GM18511 (cell line): ENCODE results near the gene MIPEP.
"Not testable (repeated sequence)": the region's sequence is repeated elsewhere in the genome, so short reads cannot be mapped to it uniquely, and the experiment has no call there.

Experiments used
- ATAC-seq: cut with Tn5 transposase; IDR thresholded peaks from one replicate; pipeline ENCODE4 v1.9.1; 2021; ENCODE audit warnings: mild to moderate bottlenecking, moderate library complexity; ENCODE audit not compliant: unreplicated experiment

MIPEP gene

DNA sequence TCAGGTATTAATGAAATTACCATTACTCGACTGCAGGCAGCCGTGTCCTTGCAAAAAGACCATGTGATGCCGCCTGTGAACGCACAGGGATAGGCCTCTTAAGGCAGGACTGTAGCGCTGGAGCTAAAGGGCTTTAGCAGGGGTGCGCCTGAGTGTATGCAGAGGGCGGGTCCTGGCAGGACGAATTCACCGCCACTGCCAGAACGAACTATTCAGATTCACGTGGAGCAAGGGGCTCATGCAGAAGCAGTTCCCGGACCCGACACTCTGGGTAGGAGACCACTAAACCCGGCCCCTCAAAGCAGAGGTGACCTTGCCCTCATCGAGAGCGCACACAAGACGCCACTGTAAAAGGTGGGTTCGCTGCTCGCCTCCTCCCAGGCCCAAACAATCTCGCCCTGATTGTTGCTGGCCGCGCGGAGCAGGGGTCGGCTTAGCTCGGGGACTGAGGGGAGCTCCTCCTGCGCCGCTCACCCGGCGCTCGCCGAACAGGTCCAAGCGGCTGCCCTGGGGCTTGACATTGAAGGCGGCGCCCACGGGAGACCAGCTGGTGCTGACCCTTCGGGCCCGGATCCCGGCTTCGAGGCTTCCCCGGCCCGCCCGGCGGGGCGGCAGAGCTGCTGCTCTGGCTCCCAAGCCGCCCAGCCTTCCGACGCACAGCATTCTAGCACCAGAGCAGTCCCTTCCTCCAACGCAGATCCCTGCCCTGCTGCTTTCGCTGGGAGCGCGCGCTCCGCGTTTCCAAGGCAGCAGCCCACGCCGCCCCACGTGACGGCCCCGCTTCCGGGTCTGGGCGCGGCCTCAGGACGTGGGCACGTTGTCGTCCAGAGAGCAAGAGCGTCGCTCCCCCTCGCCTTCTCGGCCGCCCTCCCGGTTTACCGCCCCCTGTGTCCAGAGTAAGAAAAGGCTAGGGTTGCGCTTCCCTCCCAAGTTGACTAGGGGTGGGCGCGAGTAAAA is at the start of gene MIPEP:
Gene MIPEP, minus strand, starts transcription at position 743 of the 957 bp plus-strand sequence. Its CDS starts 80 bp downstream, at position 663.
- peak; percentile 94 for ATAC-seq

DNA sequence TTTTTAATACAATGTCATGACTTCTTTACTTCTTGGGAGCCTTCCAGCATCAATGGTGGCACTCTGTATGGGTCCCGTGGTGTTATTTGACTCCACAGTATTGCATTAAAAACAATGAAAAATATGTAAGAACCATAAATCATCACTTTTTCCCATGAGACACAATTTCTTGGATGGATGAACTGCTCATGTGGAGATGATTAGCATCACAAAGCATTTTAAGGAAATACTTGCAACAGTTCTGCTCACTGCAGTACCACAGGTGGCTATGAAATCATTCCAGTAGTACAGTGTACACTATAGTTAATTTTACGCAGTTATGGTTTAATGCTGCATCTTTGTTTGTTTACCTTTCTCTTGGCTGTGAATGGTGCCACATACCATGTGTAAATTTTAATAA is 45.3 kb upstream of the MIPEP start:
- ATAC-seq, result no peak

DNA sequence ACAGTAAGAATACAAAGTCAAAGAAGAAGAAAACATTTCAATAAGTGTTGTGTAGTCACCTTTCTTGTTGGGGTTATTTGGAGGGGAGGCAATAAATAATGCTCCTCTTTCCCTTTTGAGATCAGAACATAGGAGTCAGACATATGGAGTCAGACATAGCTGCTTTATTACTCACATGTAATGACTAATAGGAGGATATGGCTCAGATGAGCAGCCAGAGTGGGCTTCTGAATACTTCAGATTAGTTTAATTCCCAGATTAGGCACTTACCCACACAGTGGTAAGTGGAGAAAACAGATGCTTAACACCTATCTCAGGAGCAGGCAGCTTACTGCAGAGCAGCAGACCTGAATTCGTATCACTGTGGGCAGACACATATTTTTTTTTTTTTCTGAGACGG is 39.8 kb upstream of the MIPEP start:
- no peak for ATAC-seq

DNA sequence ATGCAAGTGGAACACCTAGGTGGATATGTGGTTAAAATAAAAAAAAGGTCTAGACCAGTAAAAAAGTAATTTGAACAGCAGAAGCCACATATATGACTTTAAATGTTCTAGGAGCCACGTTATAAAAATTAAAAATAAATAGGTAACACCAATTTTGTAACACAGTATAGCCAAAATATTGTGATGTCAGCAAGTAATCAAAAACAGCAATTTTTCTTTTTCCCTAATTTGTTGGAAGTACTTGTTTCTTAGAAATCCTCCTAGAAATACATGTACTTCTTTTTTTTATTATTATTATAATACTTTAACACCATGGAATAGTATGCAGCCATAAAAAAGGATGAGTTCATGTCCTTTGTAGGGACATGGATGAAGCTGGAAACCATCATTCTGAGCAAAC is 33.8 kb upstream of the MIPEP start:
- ATAC-seq, result no peak

DNA sequence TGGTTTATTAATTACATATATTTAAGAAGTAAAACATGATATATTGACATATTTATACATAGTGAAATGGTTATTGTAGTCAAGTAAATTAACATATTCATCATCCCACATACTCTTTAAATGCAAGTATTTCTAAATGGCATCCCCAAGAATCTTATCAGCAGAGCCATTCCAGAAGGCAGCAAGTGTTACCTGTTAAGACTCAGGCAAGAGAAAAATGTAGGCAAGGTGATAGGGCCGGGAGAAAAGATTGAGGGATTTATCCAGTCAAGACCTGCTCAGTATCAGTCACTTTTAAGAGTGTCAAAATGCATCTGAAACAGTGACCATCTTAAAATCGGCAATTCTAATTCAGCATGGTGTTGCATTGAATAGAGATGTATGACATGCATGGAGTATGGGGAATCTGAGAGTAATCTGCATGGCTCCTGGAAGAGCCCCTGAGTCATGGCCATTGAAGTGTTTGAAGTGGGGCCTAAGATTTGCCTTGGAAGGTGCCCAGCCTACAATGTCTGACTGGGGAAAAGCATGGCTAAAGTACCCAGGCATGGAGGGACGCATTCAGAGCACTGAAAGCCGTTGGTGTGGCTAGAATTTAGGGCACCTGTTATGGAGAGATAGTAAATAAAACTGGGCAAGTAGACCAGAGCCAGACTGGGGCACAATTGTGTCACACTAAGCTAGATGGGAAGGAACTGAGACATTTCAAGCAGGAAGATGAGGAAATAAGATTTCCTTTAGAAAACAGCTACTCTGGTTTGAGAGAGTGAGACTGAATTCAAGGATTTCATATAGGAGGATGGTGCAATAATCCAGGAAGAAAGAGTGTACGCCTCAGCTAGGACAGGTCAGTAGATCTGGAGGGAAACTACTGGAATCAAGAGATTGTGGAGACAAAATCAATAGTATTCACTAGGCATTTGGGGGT is 33.1 kb upstream of the MIPEP start:
- no peak for ATAC-seq

DNA sequence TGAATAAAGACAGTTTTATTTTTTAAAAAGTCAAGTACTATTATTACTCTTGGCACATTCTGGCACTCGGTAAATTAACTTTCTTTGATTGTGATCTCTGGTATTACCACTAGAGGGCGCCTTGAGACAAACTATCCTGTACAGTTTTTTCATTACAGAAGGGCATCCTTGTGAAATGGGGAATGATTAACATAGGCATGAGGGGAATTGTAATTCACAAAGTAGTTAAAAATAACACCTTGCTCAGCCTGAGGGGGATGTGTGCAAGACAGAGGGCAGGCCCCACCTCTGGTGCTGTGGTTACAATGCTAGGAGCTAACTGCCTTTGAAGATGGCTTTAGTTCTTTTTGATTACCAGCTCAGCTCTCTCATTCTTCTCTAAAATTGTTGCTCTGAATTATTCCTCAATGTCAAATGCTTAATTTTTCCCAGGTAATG is 32.3 kb upstream of the MIPEP start:
- ATAC-seq, result no peak

DNA sequence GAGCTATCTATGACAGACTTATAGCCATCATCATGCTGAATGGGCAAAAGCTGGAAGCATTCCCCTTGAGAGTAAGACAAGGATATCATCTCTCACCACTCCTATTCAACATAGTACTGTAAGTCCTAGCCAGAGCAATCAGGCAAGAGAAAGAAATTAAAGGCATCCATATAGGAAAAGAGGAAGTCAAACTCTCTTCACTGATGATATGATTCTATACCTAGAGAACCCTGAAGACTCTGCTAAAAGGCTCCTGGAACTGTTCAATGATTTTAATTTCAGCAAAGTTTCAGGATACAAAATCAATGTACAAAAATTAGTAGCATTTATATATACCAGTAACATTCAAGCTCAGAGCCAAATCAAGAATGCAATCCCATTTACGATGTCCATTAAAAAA is 29.8 kb upstream of the MIPEP start:
- no peak for ATAC-seq

DNA sequence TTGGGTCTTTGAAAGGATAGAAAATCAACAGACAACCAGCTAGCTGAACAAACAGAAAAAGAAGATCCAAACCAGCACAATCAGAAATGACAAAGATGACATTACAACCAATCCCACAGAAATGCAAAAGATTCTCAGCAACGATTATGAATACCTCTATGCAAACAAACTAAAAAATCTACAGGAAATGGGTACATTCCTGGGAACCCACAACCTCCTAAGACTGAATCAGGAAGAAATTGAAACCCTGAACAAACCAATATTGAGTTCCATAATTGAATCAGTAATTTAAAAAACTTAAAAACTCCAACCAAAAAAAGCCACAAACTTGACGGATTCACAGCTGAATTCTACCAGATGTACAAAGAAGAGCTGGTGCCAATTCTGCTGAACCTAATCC is 29.0 kb upstream of the MIPEP start:
- no peak for ATAC-seq

DNA sequence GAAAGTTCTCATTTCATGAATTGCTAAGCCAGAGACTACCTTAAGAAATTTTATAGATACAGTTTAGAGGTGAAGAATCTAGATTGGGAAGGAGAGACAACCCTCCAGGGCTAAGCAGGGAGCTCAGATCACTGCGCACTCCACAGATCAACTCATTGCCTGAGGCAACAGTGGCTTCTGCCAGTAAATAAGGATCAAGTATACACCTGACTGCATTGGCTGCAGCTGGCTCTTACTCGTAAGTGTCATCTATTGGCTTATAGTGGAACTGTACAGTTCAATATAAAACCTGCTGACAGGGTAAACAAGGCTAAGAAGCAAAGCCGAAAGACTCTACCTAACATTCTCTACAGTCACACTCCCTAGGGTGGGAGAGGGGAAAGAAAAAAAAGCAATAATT is 26.1 kb upstream of the MIPEP start:
- ATAC-seq, result no peak

DNA sequence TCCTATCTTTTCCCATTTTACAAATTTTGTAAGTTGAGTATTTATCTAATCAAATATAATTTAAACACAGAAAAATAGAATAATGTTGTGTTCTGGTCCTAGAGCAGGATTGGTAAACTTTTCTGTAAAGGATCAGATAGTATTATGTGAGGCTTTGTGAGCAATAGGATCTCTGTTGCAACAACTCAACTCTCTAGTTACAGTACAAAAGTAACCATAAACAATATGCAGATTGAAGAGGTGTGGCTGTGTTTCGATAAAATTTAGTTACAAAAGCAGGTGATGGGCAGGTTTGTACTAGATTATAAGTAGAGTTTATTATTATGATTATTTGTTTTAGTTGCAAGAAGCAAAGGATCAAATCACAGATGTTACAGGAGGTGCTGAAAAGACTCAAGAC is 23.3 kb upstream of the MIPEP start:
- ATAC-seq, result no peak

DNA sequence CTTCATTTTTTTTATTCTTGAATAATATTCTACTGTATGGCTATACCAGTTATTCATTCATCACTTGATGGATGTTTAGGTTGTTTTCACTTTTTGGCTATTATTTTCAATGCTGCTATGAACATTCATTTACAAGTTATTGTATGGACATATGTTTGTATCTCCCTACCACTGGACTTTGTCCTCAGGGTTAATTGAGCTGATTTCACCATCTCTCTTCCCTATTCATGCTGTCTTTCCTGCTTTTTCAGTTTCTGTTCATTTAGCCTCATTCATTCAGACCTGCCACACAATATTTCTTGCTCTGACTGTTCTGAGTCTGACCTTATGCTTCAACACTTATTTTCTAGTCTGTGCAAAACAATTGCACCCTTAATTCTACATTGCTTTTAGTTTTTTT is 20.4 kb upstream of the MIPEP start:
- ATAC-seq, result no peak

DNA sequence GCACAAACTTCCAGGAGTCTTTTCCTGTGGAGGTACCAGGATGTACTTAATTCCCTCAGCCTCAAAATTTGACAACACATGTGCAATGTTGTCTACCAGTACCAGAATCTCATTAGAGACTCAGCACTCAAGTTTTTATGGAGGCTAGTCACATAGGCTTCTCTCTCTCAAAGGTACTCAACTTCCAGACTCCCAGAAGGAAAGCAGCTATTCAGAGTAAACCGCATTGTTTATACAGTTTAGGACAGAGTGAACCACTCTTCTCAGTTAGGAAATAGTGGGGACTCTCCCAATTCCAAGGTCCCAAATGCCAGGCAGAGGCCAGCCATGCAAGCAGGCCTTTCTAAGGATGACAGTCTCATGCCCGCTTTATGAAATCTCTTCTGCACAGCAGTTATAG is 16.6 kb upstream of the MIPEP start:
- no peak for ATAC-seq

DNA sequence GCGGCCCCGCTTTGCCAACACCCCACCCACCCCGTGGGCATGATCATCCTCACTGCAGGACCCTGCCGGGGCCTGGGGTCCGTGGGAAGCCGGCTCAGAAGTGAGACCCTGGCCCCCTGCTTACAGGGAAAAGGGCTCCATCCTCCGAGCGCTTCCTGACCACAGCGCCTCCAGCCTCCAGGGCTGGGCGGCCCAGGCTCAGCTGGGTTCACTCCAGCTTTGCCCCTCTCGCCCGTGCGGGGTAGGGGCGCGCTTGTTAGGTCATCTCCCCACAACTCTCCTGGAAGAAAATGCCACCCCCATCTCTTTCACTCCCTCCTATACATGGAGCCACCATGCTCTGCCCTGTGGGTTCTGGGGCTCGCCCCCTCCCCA is 14.7 kb upstream of the MIPEP start:
- ATAC-seq, result no peak

DNA sequence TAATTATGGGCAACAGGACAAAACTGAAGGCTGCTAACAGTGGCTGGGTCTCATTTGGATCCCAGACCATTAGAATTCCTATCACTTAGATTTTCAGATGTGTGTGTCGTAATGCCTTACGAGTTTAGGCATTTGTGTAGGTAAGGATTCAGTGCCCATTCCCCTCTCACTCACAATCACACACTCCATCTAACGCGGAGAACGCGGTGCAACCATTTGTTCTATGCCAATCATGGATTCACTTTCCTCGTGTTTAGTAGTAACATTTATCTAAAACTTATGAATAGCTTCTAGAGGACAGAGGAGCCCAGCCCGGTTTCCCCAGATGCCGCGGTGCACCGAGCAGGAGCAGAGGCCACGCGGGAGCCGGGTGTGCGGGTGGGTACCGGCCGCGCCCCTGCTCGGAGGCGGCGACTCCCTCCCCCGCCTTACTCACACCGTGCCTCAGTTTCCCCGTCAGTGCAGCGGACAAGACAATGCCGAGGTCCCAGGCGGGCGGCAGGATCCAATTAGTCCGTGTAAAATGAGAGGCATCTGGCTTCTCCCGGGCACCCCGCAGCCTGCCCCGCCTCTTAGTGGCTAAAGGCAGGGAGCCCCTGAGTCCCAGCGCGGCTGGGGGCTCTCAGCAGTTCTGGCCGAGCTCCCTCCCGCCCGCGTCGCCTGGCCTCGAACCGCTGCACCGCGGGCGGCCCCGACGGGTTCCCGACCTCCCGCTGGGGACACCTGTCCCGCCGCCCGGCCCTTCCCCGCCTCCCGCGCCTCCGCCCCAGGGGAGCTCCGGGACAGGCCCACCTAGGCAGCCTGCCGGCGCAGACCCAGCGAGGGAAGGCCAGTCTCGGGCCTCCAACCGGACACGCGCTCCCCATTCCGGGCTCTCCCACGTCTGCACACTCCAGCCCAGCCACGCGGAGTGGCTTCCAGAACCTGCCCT is 14.0 kb upstream of the MIPEP start:
- ATAC-seq, result no peak

DNA sequence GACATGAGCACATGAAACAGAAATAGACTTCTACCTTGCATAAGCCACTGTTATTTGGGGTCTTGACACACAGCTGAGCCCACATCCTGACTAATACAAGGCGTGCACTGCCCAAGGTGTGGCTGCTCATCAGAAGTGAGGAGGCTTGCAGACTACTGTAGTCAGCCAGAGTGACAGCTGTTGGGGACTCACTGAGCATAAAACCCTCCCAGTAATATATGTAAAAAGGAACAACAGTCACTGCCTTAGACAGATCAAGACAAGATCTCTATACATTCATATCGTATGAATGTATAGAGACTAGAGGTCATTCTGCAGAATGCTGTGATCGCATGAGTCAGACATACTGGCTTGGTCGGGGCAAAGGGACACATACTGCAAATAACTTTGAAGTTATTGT is 12.2 kb upstream of the MIPEP start:
- no peak for ATAC-seq

DNA sequence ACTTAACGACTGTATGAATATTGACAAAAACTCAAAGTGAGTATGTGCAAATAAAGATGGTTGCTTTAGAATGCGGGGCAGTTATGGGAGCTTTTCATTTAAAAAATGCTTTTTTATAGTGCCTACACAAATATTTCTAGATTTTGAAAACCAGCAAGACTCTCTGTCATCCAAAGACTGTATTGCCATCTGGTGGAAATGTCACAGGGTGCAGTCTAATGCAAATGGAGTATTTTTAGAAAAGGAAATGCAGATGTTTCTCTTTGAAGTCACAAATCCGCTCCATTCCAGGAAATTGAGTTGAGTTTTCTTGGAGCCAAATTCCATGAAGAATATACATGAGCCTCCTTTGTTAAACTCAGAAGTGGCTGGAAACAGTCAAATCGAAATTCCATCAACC is 10.4 kb upstream of the MIPEP start:
- no peak for ATAC-seq

DNA sequence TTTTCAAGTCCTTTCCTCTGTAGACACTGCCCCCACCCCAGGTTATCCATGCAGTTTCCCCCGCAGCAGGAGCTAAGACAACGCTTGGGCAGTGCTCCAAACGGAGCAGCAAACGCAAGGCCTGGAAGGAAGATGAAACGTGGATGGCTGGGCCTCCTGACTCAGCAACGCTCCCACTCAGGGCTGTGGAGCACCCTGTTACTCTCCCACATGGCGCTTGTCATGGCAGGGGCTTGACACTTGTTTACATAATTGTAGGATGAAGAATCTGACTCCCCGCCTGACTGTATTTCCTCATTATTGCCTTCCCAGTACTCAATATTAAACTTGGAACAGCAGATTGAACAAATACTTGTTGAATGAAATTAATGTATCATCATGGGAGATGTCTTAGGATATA is 8.9 kb upstream of the MIPEP start:
- no peak for ATAC-seq

DNA sequence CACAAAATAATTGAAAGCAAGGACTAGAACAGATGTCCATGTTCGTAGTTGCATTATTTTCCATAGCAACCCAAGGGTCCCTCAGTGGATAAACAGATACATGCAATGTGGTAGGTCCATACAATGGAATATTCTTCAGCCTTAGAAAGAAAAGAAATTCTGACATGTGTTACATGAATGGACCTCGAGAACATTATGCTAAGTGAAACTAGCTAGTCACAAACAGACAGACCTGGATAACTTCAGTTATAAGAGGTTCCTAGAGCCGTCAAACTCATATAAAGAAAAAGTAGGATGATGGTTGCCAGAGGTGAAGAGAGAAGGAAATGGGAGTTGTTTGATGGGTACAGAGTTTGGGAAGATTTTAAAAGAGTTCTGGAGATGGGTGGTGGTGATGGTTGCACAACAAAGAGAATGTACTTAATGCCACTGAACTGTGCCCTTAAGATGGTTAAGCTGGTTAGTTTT is 8.3 kb upstream of the MIPEP start, which contains the start of gene C1QTNF9B:
Gene C1QTNF9B, minus strand, starts transcription at position 51 of the 468 bp plus-strand sequence.
- not testable (repeated sequence) for ATAC-seq

DNA sequence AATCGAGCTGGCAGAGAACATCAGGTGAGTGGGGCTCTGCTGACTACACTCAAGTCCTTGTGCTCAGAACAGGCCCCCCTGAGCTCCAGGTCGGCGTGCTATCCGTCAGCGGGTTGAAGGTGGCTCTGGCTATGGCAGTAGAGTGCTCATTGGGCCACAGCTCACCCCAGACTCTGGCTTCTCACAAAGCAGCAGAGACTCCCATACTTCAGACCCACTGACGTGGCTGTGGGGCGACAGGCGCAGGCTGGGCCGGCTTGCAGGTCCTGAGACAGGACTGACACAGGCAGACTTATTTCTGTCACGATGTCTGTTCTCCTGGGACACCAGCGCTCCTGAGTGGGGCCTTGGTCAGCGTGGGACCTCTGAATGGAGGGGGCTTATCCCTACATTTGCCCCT is 5.5 kb upstream of the MIPEP start:
- ATAC-seq, result not testable (repeated sequence)

DNA sequence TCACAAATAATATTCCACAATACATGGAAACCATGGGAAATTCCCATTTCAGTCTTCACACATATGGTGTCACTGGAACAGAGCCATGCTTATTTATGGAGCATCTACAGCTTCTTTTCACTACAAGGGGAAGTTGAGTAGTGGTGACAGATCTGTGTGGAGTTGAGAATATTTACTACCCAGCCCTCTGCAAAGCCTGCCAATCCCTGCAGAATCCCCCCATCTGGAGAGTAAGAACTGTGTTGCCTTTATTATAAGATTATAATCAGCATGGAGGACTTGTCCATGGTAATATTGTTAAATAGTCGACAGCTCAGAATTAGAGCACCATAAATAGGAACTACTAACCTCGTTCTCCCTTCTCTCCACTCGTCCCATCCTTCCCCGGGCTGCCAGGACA is 4.6 kb upstream of the MIPEP start:
- not testable (repeated sequence) for ATAC-seq
